ENCODE measurements around the gene PIGR.

PIGR gene

GRCh38 chr1:206909161-206909882 lies 36.9 kb downstream of the PIGR start:
- no peak for DNase-seq (ENCODE audit: low read depth)

- no peak for DNase-seq (ENCODE audit: low read depth)
Measured at GRCh38 chr1:206908038-206908437, 38.2 kb downstream of the PIGR start.

- no peak for DNase-seq (ENCODE audit: low read depth)
Measured at GRCh38 chr1:206907304-206907991, 38.8 kb downstream of the PIGR start.

- peak; percentile 96 for DNase-seq (ENCODE audit: low read depth)
Measured at GRCh38 chr1:206905295-206906164, 40.7 kb downstream of the PIGR start.

GRCh38 chr1:206904423-206905142 lies 41.7 kb downstream of the PIGR start:
- DNase-seq (ENCODE audit: low read depth): no peak

GRCh38 chr1:206903687-206904086 lies 42.6 kb downstream of the PIGR start:
- DNase-seq (ENCODE audit: low read depth): no peak

- no peak for DNase-seq (ENCODE audit: low read depth)
Measured at GRCh38 chr1:206902702-206903101, 43.6 kb downstream of the PIGR start.

GRCh38 chr1:206901944-206902343 lies 44.3 kb downstream of the PIGR start:
- no peak for DNase-seq (ENCODE audit: low read depth)

- no peak for DNase-seq (ENCODE audit: low read depth)
Measured at GRCh38 chr1:206900149-206900548, 46.1 kb downstream of the PIGR start.

GRCh38 chr1:206899717-206900116 lies 46.5 kb downstream of the PIGR start:
- no peak for DNase-seq (ENCODE audit: low read depth)

- no peak for DNase-seq (ENCODE audit: low read depth)
Measured at GRCh38 chr1:206898915-206899431, 47.3 kb downstream of the PIGR start.

GRCh38 chr1:206898089-206898914 lies 48.0 kb downstream of the PIGR start:
- DNase-seq (ENCODE audit: low read depth): peak; percentile 48

- no peak for DNase-seq (ENCODE audit: low read depth)
Measured at GRCh38 chr1:206897175-206897574, 49.1 kb downstream of the PIGR start, which contains the start of gene IL24. IL24 (plus strand) TSS chr1:206897443; CDS start chr1:206897833, 390 bp downstream.

GRCh38 chr1:206896261-206896660 lies 50.0 kb downstream of the PIGR start:
- DNase-seq (ENCODE audit: low read depth): no peak

GRCh38 chr1:206895837-206896242 lies 50.4 kb downstream of the PIGR start:
- no peak for DNase-seq (ENCODE audit: low read depth)

GRCh38 chr1:206895325-206895724 lies 50.9 kb downstream of the PIGR start:
- no peak for DNase-seq (ENCODE audit: low read depth)

GRCh38 chr1:206893380-206893779 lies 52.9 kb downstream of the PIGR start:
- DNase-seq (ENCODE audit: low read depth): no peak

GRCh38 chr1:206892351-206892984 lies 53.8 kb downstream of the PIGR start:
- no peak for DNase-seq (ENCODE audit: low read depth)

- DNase-seq (ENCODE audit: low read depth): no peak
Measured at GRCh38 chr1:206891412-206891811, 54.9 kb downstream of the PIGR start.

Data from HS-5 (cell line).